ENCODE measurements around the gene SMIM32. TPM values are rescaled to one million over a fixed set of nuclear protein-coding genes. Genes with fewer than 3 reads are reported as not detected.

The SMIM32 gene
- total and polyA plus RNA-seq, 9 of the 15 experiments (the other 6 are each of a cell fraction or from before 2014, with no cell fraction given), result not detected

DNA sequence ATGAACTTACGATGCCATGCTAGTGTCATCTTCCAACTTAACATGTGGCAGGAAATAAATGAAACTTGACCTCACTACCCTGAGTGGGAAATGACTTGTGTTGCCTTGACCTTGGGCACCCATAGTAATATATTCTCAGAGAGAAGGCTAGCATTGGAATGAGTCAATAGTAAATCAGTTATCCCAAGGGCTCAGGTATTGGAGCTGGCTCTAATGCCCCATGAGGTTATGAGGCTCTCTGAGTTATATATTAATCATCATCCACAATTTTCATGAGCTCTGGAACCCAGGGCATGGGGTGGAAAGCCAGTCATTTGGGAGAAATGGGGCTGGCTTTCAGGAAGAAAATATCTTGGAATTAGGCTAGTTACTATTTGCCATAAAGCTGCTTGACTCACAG, 42.4 kb upstream of the SMIM32 start (continued):
- TF ChIP-seq, protein P1, sequence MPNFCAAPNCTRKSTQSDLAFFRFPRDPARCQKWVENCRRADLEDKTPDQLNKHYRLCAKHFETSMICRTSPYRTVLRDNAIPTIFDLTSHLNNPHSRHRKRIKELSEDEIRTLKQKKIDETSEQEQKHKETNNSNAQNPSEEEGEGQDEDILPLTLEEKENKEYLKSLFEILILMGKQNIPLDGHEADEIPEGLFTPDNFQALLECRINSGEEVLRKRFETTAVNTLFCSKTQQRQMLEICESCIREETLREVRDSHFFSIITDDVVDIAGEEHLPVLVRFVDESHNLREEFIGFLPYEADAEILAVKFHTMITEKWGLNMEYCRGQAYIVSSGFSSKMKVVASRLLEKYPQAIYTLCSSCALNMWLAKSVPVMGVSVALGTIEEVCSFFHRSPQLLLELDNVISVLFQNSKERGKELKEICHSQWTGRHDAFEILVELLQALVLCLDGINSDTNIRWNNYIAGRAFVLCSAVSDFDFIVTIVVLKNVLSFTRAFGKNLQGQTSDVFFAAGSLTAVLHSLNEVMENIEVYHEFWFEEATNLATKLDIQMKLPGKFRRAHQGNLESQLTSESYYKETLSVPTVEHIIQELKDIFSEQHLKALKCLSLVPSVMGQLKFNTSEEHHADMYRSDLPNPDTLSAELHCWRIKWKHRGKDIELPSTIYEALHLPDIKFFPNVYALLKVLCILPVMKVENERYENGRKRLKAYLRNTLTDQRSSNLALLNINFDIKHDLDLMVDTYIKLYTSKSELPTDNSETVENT (CRISPR knock-in tag; IDR thresholded peaks at IDR 0.05), result no peak
- TF ChIP-seq ZNF311 (CRISPR knock-in tag; IDR thresholded peaks at IDR 0.05), result no peak
- no peak for TF ChIP-seq ZKSCAN1 (IDR thresholded peaks at IDR 0.05; ENCODE audit: low read depth, low read length)

DNA sequence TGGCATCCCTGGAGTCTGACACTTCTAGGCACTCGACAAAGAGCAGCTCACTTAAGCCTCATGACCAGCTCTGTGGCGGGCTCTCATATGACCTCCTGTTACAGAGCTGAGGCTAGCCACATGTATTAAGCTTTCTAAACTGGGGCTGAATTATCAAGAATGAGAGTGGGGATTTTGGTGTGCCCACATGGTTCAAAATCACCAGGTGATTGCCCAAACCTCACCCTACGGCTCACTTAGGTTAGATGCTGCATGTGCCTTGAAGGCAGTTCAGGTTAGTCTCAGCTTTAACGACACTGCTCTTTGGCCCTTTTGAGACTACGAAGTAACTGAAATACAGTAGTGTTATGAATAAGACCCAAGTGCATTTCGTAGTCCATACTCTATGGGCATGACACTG, 39.4 kb upstream of the SMIM32 start:
- in situ Hi-C loops (cut with MboI), result no loop called here
- WGBS (ENCODE audit: insufficient coverage, low coverage, missing lambda C conversion rate), result 3% methylated on average over 6 of the region's 6 CpGs
- POLR2A ChIA-PET, result interaction anchor here (0.6 to 1.1 kb wide), 3 partner anchors 16 to 537 kb away, joined by 3 read pairs; no protein-coding TSS in a partner anchor
- TF ChIP-seq POLR2H (tag; IDR thresholded peaks at IDR 0.05; ENCODE audit: low read depth), result no peak
- no peak for TF ChIP-seq HDAC8 (tag; IDR thresholded peaks at IDR 0.05)
- no peak for TF ChIP-seq CREB1 (IDR thresholded peaks at IDR 0.05)
- no peak for TF ChIP-seq CREB1 (CRISPR knock-in tag; IDR thresholded peaks at IDR 0.05)
- TF ChIP-seq SRF (CRISPR knock-in tag; IDR thresholded peaks at IDR 0.05), result no peak
- TF ChIP-seq, protein P2, sequence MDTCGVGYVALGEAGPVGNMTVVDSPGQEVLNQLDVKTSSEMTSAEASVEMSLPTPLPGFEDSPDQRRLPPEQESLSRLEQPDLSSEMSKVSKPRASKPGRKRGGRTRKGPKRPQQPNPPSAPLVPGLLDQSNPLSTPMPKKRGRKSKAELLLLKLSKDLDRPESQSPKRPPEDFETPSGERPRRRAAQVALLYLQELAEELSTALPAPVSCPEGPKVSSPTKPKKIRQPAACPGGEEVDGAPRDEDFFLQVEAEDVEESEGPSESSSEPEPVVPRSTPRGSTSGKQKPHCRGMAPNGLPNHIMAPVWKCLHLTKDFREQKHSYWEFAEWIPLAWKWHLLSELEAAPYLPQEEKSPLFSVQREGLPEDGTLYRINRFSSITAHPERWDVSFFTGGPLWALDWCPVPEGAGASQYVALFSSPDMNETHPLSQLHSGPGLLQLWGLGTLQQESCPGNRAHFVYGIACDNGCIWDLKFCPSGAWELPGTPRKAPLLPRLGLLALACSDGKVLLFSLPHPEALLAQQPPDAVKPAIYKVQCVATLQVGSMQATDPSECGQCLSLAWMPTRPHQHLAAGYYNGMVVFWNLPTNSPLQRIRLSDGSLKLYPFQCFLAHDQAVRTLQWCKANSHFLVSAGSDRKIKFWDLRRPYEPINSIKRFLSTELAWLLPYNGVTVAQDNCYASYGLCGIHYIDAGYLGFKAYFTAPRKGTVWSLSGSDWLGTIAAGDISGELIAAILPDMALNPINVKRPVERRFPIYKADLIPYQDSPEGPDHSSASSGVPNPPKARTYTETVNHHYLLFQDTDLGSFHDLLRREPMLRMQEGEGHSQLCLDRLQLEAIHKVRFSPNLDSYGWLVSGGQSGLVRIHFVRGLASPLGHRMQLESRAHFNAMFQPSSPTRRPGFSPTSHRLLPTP (IDR thresholded peaks at IDR 0.05; ENCODE audit: borderline replicate concordance, extremely low read depth, insufficient read length), result no peak
- no peak for TF ChIP-seq POLR3A (IDR thresholded peaks at IDR 0.05; ENCODE audit: borderline replicate concordance, extremely low read depth, insufficient read depth, insufficient read length)
- TF ChIP-seq THRAP3 (IDR thresholded peaks at IDR 0.05; ENCODE audit: borderline replicate concordance), result no peak
- no peak for TF ChIP-seq ZNF778 (CRISPR knock-in tag; IDR thresholded peaks at IDR 0.05)
- TF ChIP-seq KDM1A (IDR thresholded peaks at IDR 0.05), result no peak
- no peak for TF ChIP-seq YY1 (IDR thresholded peaks at IDR 0.05; ENCODE audit: borderline replicate concordance in 1 of 3, control insufficient read depth in 1 of 3, extremely low read depth in 1 of 3, insufficient read depth in 3 of 3, insufficient read length in 1 of 3, insufficient replicate concordance in 2 of 3, low read depth in 1 of 3, low read length in 2 of 3)
- no peak for TF ChIP-seq RHOXF2B (CRISPR knock-in tag; conservative IDR thresholded peaks at IDR 0.05)
- TF ChIP-seq MTA1 (IDR thresholded peaks at IDR 0.05; ENCODE audit: borderline replicate concordance), result no peak

More for the DNA sequence above, 39.4 kb upstream of the SMIM32 start:
- CTCF ChIA-PET (ENCODE audit: low intra/inter-chr PET ratio), result interaction anchor here (0.6 kb wide), 1 partner anchor 163 kb away, joined by 4 read pairs; no protein-coding TSS in a partner anchor
- H4K20me1 ChIP-seq (replicated peaks; ENCODE audit: control insufficient read depth, insufficient read depth, low read length), result no peaks in the 10 kb centered on the region
- H3K4me3 ChIP-seq, result no peak overlapping the region
- no peak for ATAC-seq
- H3K27me3 ChIP-seq (ENCODE audit: control insufficient read depth in 2 of 2, insufficient read depth in 2 of 2, low read length in 2 of 2), result peaks cover 3 to 18% of the 10 kb centered on the region in 2 experiments; a peak in 4 of 5 replicates
- no peaks in the 10 kb centered on the region for H3K9me3 ChIP-seq (replicated peaks; ENCODE audit: control insufficient read depth, insufficient read depth, low read depth, low read length)
- H3K9ac ChIP-seq (ENCODE audit: insufficient read depth in 1 of 2, low read depth in 2 of 2, low read length in 2 of 2), result no peak overlapping the region
- H2AFZ ChIP-seq (ENCODE audit: low read depth, low read length), result no peak overlapping the region
- H3K27ac ChIP-seq (ENCODE audit: extremely low read depth, low read depth, low read length), result no peak overlapping the region
- DNase-seq (ENCODE audit: extremely low read depth in 1 of 4, low spot score in 3 of 4), result no peak
- no peak overlapping the region for H3K4me2 ChIP-seq (ENCODE audit: insufficient read depth, low read length)
- H3K79me2 ChIP-seq (ENCODE audit: control insufficient read depth, insufficient read depth, low read length), result no peaks in the 10 kb centered on the region
- no peaks in the 10 kb centered on the region for H3K4me1 ChIP-seq (replicated peaks in 1 of 2; ENCODE audit: control insufficient read depth in 2 of 2, insufficient read depth in 2 of 2, low read length in 2 of 2)
- no peaks in the 10 kb centered on the region for H3K36me3 ChIP-seq (ENCODE audit: control insufficient read depth, insufficient read depth, low read length)
- BruUV-seq (replicated peaks), result no TSS peak
- no peaks in the 10 kb centered on the region for H3K9me1 ChIP-seq (ENCODE audit: control insufficient read depth, insufficient read depth, low read length)
- FAIRE-seq, result no peak
- intact Hi-C loops (cut with micrococcal nuclease), result no loop called here

Measured in K562 (cell line).